HG02943 (cell line): ENCODE results near the gene FOXE1.

Source experiments
- ATAC-seq: cut with Tn5 transposase; IDR thresholded peaks from one replicate; pipeline ENCODE4 v1.9.1; 2021; ENCODE audit warnings: mild to moderate bottlenecking, low read depth, moderate library complexity; ENCODE audit not compliant: unreplicated experiment

The FOXE1 gene

GRCh38 chr9:97847474-97848214 is 5.4 kb upstream of the FOXE1 start:
- ATAC-seq, result no peak

GRCh38 chr9:97848215-97848479 is 4.9 kb upstream of the FOXE1 start:
- no peak for ATAC-seq

GRCh38 chr9:97848480-97849237 is 4.4 kb upstream of the FOXE1 start:
- no peak for ATAC-seq

DNA sequence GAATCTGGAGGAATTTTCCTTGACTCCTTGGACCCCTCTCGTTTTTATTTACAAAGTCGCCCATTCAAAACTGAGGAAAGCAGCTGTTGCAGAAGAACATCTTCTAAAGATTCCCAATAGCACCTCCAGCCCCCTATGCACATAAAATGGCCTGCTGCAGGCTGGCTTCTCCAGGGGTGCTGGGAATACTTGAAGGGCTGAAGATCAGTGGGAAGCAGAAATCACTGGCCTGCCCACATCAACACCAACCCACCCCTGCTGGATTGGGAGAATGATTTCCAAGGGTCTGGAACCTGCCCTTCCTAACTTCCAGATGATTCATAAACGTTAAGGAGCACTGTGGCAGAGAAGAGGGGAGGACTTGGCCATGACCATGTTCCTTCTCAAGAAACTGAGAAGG is 3.0 kb upstream of the FOXE1 start:
- no peak for ATAC-seq

- ATAC-seq, result no peak
These were observed 2.1 kb upstream of the FOXE1 start for GRCh38 chr9:97850746-97851445.

DNA sequence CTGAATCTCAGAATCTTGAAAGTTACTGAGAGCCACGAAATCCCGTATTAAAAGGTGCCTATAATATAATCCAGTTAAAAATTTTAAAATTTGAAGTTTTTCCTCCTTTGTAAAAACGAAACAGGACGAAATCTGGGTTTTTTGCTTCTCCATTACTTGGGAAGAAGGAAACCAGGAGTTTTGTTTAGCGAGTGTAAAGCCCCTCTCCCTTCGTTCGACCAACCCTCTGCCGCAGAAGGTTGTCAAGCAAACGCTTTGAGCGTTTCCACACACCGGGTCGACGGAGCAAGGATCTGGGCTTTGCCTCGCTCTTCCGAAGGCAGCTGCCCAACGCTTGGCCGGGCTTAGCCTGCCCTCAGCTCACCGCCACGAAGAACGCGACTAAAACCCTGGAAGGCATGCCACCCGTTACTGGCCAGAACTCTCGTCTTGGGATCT is 1.6 kb upstream of the FOXE1 start:
- no peak for ATAC-seq

- ATAC-seq, result no peak
These were observed 1.0 kb upstream of the FOXE1 start for GRCh38 chr9:97852001-97852398.

DNA sequence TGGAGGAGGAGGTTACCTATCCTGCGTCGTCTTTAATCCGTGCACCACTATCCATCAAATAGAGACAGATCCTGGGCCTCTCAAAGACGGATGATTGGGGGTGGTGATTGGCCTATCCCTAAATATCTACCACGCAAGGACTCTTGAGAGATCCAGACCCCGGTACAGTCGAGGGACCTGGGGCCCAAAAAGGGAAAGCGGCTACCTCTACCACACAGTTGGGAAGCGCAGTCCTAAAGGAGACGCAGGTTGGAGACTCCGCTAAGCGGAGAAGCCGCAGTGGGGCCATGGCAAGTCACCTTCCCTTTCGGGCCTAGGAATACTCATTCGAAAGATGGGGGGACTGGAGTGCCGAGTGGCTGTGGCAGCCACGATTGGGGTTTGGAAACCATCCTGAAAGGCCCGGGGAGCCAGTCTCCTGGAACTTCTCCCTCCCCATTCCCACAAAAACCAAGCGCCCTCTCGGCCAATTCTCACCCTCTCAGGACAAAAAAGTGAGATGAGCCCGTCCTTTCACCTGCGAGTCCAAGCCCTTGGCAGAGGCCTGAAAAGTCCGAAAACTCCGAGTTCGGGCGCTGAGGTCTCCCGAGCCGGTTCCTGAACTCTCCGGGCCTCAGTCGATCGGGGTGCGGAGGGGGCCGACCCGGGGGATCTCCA is 499 bp upstream of the FOXE1 start:
- no peak for ATAC-seq

DNA sequence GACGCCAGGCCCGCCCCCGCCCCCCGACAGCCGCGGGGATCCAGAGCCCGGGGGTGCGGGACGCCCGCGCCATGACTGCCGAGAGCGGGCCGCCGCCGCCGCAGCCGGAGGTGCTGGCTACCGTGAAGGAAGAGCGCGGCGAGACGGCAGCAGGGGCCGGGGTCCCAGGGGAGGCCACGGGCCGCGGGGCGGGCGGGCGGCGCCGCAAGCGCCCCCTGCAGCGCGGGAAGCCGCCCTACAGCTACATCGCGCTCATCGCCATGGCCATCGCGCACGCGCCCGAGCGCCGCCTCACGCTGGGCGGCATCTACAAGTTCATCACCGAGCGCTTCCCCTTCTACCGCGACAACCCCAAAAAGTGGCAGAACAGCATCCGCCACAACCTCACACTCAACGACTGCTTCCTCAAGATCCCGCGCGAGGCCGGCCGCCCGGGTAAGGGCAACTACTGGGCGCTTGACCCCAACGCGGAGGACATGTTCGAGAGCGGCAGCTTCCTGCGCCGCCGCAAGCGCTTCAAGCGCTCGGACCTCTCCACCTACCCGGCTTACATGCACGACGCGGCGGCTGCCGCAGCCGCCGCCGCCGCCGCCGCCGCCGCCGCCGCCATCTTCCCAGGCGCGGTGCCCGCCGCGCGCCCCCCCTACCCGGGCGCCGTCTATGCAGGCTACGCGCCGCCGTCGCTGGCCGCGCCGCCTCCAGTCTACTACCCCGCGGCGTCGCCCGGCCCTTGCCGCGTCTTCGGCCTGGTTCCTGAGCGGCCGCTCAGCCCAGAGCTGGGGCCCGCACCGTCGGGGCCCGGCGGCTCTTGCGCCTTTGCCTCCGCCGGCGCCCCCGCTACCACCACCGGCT is 1.0 kb downstream of the FOXE1 start:
- no peak for ATAC-seq

- no peak for ATAC-seq
These were observed 1.9 kb downstream of the FOXE1 start for GRCh38 chr9:97854696-97855485.

DNA sequence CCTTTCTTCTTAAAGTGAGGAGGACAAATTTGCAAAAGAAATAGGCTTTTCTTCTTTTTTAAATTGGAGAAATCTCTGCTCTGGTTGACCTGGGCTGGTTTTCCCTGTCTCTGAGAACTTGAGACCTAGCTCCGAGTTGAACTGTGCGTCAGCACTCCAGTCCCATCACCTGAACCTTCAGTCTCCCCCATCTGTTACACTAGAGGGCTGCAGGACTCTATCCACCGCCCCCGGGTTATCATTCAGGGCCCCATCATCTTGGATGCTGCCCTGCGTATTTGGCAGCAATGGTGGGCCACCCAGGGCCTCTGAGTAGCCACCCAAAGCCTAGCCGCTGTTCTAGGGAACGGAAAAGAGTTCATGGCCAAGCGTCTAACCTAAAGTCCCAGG is 2.5 kb downstream of the FOXE1 start:
- ATAC-seq, result no peak

DNA sequence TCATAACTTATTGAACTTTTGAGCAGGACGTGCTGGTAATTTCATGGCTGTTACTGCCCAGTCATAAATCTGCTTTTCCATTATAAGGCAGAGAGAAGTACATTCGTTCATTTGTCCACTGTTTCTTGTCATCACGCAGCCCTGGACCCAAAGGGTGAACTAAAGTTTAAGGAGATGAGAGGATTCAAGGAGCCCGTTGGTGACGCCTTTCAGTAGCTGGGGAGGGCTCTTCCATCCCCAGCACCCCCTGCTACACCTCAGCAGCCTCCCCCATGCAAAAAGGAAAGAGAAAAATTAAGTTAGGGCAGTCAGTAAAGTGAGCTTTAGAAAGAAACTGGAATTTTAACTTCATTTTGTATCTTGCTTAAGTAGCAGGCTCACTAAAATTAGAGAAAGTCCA is 2.9 kb downstream of the FOXE1 start:
- ATAC-seq, result no peak

- ATAC-seq, result no peak
These were observed 4.0 kb downstream of the FOXE1 start for GRCh38 chr9:97856857-97857605.

- no peak for ATAC-seq
These were observed 4.8 kb downstream of the FOXE1 start for GRCh38 chr9:97857606-97858392.

GRCh38 chr9:97858393-97858713 is 5.3 kb downstream of the FOXE1 start:
- no peak for ATAC-seq

DNA sequence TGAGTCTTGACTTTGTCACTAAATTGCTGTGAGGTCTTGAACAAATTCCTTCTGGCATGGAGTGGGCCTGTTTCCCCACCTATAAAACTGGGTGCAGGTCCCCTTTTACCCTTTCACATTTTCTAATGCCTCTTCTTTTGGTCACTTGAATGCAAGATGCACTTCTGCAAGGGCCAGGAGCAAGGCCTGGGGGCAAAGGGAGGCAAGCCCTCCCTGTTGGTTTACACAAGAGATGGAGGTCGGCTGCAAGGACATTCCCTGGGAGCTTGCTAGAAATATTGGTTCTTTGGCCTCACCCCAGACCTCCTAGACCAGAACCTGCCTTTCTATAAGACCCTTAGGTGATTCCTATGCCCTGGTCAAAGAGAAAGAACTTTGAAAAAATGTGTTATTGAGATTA is 5.8 kb downstream of the FOXE1 start:
- ATAC-seq, result no peak

- no peak for ATAC-seq
These were observed 6.3 kb downstream of the FOXE1 start for GRCh38 chr9:97859346-97859745.

DNA sequence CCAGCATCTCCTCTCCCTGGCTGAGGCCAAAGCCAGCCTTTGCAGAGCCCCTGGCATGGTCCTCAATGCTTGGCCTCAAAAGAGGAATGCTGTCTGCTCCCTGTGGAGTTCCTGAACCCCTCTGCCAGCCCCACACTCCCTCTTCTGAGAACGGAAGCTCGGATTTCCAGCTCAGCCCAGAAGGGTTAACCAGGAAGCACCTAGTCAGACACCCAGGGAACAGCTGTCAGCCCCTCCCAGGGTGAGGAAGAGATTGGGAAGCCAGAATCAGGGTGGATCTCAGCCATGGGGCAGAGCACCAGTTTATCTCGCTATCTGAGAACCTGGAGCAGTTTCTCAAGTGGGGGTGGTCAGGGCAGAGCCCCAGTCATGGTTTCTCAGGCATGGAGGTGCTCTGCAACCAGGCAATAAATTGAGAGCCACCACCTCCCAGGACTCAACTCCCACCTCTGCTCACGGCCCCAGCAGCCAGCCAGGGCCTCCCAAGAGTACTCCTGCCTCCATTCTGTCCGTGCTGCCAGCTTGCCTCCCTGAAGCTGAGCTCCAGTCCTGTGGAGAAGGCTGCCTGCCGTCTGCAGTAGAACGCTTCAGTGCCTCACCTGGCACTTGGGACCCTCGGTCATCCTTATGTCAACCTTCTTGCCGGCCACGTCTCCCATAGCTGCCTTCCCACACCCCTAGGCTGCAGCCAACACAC is 7.6 kb downstream of the FOXE1 start:
- ATAC-seq, result no peak
